Stimulated activated CD4-positive, alpha-beta T cell treated with anti-CD3 and anti-CD28 coated beads, Interleukin-4, amount 100 ng/mL, for 48 hours (primary cell): ENCODE measurements around the gene ADAMTS19.
"Not testable (repeated sequence)": the region's sequence is repeated elsewhere in the genome, so short reads cannot be mapped to it uniquely, and the experiment has no call there.

Experiments used
- DNase-seq, 2 donors: peaks; one replicate each; pipeline ENCODE4 v3.0.0-alpha.2; 2020; ENCODE audit warnings: low read depth in 2 of 2

ADAMTS19 gene

GRCh38 chr5:129459777-129460671 lies at the start of gene ADAMTS19:
ADAMTS19 (plus strand) TSS chr5:129460298; CDS start chr5:129460392, 94 bp downstream.
- no peak for DNase-seq

DNA sequence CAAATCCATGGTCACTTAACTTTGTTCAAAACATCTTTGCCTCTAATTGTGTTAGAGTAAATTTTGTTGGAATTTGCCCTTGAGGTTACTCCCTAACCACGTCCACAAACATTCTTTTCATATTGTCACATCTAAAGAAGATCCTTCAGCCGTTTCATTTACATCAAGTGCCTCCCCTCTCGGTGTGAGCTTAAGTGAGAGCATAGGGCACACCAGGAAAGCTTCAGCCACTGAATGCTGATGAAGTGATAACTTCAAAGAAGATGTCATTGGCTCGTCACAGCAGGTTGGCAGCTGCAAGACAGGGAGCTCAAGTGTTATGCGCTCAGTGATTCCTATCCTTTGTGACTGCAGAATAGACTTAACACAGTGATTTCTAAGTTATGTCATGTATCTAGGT lies 49.6 kb upstream of the ADAMTS19 start:
- no peak for DNase-seq

DNA sequence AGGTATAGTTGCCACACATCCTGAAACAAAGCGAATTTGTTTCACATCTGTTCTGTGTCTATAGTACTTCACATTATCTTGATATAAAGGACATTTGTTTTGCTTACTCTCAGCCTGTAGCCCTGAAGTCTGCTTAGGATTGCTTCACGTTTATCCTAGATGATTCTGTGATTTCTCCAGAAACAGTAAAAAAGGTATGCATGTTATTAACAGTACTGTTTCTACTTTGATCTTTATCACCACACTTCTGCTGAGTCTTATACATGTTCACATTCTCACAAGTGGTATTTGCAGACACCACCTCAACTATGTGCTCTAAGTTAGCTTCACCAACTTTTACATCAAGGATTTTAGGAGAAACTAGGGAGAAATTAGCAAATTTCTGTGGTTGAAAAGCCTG lies 47.4 kb upstream of the ADAMTS19 start:
- DNase-seq = no peak

- DNase-seq = no peak
Measured at GRCh38 chr5:129413570-129413969, 46.5 kb upstream of the ADAMTS19 start.

- DNase-seq = no peak
Measured at GRCh38 chr5:129419292-129419691, 40.8 kb upstream of the ADAMTS19 start.

DNA sequence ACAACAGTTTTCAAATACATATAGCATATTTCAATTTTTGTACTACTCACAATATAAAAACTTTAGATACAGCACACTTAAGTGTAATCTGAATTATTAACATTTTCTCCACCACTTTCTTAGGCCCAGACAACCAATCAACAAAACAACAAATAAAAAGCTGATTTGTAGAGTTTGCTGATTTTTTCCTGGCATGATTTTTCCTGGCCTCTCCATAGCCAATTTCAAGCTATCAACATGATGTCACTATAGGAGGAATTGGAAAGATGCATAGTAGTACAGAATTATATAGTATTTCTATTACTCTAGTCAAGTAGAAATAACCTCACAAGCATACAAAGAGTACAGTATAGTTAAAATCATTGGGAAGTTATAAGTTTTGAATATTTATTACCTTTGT lies 35.1 kb upstream of the ADAMTS19 start:
- no peak for DNase-seq

DNA sequence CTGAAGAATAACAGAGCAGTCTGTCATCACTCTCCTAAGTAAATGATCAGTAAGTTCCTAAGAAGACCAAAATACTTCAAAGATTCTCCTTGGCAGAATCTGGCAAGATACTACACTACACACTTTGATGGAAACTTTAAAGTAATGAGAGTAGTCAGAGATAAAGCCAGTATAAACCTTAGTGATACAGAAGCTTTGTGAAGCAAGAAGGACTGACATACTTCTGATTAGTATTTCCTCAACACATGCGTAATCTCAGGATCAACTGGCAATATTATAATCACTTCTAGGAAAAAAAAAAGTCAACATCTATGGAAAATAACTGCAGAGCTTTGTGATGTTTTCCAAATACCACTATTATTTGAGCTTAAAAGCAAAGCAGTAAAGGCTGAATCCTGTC lies 34.0 kb upstream of the ADAMTS19 start:
- DNase-seq = no peak

GRCh38 chr5:129428636-129429035 lies 31.5 kb upstream of the ADAMTS19 start:
- not testable (repeated sequence) for DNase-seq

GRCh38 chr5:129431406-129431805 lies 28.7 kb upstream of the ADAMTS19 start:
- DNase-seq = no peak

DNA sequence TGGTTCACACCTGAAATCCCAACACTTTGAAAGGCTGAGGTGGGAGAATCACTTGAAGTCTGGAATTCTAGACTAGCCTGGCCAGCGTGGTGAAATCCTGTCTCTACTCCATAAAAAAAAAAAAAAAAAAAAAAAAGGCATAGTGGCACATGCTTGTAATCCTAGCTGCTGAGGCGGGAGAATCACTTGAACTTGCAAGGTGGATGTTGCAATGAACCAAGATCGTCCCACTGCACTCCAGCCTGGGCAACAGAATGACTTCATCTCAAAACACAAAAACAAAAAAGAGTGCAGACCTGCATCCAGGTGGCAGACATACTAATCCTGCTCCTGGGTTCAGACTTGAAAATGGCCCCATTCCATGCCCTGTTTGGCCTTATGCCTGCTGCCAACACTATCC lies 21.8 kb upstream of the ADAMTS19 start:
- DNase-seq = no peak

- DNase-seq = no peak
Measured at GRCh38 chr5:129440424-129440823, 19.7 kb upstream of the ADAMTS19 start.

DNA sequence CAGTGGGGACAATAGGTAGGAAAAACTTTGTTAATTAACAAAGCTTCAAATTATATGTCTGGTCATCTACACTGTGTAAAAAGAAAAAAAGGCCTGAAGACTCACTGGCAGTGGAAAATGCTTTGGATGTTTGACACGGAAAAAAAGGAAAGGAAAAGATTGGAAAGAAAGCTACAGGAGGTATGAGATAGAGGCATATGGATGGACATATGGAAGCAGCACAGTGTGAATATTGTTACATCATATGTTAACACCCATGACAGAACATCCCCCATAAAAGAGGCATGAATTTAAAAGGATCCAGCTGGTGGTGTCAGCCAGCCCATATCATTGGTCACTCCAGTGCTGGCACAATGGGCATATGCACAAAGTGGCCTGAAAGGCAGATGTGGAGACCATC lies 19.0 kb upstream of the ADAMTS19 start:
- DNase-seq = no peak

GRCh38 chr5:129445379-129445778 lies 14.7 kb upstream of the ADAMTS19 start:
- no peak for DNase-seq

DNA sequence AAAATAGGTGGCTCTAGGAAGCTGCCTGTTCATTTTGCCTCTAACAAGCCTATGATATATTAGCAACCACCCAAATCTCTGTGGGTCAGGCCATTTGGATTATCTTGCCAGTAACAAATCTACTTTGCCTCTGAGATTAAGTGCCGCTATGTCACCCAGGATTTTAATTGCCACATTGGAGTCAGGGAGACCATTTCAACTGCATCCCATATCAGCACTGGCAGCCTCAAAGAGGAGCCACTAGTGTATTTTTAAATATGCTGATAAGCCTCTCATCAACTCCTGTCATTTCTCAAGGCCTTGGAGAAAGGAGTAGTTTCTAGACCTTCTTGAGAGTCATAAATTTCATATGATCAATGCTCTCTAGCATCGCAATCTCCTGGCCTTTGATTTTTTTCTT lies 12.1 kb upstream of the ADAMTS19 start:
- DNase-seq = no peak

- DNase-seq = no peak
Measured at GRCh38 chr5:129448654-129449053, 11.4 kb upstream of the ADAMTS19 start.

GRCh38 chr5:129454461-129454860 lies 5.6 kb upstream of the ADAMTS19 start:
- no peak for DNase-seq

- no peak for DNase-seq
Measured at GRCh38 chr5:129459450-129459776, 685 bp upstream of the ADAMTS19 start.

DNA sequence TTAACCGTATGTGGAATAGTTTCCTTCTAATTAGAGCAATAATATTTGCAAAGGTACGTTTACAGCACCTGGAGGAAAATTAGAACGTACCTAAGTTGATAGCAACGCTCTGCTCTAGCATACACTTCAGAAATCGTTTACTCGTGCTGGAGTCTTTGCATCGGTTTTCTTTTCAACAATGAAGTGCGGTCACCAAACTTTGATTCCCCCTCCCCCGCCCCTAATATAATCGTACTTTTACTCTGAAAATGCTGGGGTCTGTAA lies 506 bp downstream of the ADAMTS19 start:
- no peak for DNase-seq

DNA sequence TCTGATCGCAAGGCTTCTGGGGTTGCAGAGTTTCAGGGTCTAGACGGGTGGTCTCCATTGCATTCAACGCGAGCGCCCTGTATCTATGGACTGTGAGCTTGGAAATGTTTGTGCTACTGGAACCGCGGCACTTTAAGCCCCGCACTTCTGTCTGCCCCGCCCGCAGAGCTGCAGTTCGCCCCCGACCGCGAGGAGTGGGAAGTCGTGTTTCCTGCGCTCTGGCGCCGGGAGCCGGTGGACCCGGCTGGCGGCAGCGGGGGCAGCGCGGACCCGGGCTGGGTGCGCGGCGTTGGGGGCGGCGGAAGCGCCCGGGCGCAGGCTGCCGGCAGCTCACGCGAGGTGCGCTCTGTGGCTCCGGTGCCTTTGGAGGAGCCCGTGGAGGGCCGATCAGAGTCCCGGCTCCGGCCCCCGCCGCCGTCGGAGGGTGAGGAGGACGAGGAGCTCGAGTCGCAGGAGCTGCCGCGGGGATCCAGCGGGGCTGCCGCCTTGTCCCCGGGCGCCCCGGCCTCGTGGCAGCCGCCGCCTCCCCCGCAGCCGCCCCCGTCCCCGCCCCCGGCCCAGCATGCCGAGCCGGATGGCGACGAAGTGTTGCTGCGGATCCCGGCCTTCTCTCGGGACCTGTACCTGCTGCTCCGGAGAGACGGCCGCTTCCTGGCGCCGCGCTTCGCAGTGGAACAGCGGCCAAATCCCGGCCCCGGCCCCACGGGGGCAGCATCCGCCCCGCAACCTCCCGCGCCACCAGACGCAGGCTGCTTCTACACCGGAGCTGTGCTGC lies 1.0 kb downstream of the ADAMTS19 start:
- DNase-seq = no peak

DNA sequence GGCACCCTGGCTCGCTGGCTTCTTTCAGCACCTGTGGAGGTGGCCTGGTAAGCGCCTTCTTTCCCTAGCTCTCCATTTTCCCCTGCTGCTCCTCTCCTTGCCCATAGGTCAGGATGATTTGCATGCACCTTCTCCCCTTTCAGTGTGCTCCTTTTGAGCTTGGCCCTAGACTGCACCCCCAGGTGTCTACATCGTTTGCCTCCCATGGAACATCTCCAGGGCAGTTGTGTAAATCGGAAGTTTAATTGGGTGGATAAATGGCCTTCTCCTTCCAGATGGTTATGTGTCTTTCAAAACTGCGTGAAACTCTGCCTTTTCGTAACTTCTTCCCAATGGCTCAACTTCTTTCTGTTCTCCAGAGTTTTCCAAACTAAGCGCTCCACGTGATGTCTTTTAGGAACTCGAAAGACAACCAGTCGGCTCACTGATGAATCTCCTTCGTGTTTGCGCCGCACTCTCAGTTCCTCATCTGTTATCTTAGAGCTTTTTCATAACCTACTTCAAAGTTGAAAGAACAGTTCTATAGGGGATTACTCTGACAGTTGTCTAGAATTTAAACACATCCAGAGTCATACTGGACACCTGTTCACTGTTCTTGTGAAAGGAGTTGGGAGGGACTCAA lies 1.7 kb downstream of the ADAMTS19 start:
- no peak for DNase-seq

DNA sequence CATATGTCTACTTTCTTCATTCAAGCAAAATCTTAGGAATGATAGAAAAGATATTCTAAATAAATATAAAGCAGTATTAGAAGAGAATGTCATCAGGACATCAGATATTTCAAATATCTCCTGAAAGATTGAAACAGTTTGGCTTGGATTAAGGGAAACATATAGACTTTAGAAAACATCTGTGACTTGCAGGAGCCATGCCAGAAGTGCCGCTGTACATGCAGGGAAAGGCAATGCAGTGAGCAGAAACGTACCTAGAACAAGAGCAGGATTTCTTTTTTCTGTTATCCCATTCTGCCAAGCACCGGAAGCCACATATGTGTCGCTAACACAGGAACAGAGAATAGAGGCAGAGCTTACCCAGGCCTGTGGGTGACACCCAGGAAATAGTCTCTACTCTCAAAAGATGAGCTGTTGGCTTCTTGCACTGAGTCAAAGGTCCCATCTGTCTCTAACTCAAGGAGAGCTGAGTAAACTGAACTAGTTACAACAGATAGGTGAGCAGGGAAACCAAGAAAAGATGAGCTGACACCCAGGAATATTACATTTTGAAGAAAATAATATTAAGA lies 5.8 kb downstream of the ADAMTS19 start:
- DNase-seq = no peak

GRCh38 chr5:129474544-129474943 lies 14.4 kb downstream of the ADAMTS19 start:
- no peak for DNase-seq

GRCh38 chr5:129476751-129477150 lies 16.7 kb downstream of the ADAMTS19 start:
- DNase-seq = no peak
